B cell (primary cell): Measurements from ENCODE around the gene BYSL.

Experiments used
- CTCF ChIP-seq: fragments of 200-600 bp; IDR thresholded peaks from one replicate; pipeline ENCODE4 v1.8.0; 2022; ENCODE audit warnings: antibody characterized with exemption, mild to moderate bottlenecking
- EZH2 ChIP-seq: IDR thresholded peaks from 2 replicates; pipeline ENCODE4 v1.6.1; 2012; ENCODE audit warnings: borderline replicate concordance, low read depth, mild to moderate bottlenecking, moderate library complexity, low read length; ENCODE audit not compliant: insufficient read depth, poor library complexity, severe bottlenecking

- TF ChIP-seq CTCF: no peak
- no peak for TF ChIP-seq EZH2
Measured at GRCh38 chr6:41914869-41915530, 6.3 kb upstream of the BYSL start.
